Measurements from ENCODE around the gene RUVBL2. TPM values are rescaled to one million over a fixed set of nuclear protein-coding genes. Genes with fewer than 3 reads are reported as not detected.

RUVBL2 gene
- total RNA-seq, 4 donors from 2014 or later, result 69.4 to 96.5 (median 84.2) TPM

GRCh38 chr19:48987323-48987722 is 6.4 kb upstream of the RUVBL2 start:
- H3K36me3 ChIP-seq, result peaks cover 0 to 86% of the 10 kb centered on the region in 2 donors
- H3K27ac ChIP-seq, result no peak overlapping the region
- WGBS, 2 donors (ENCODE audit: low coverage in 1 of 2), result 77 to 96% methylated on average over 3 to 5 of the region's 7 CpGs
- peaks cover 0 to 27% (median 21%) of the 10 kb centered on the region in 3 donors for H3K4me1 ChIP-seq
- no peak overlapping the region for H3K4me3 ChIP-seq
- no peaks in the 10 kb centered on the region for H3K27me3 ChIP-seq
- ATAC-seq, result no peak
- no peak for TF ChIP-seq POLR2AphosphoS5 (IDR thresholded peaks at IDR 0.05)
- TF ChIP-seq CTCF (IDR thresholded peaks at IDR 0.05), result no peak
- H3K9me3 ChIP-seq, result no peaks in the 10 kb centered on the region

- 96 to 100% methylated on average over 3 to 7 of the region's 7 CpGs for WGBS, 2 donors (ENCODE audit: low coverage in 1 of 2)
- H3K27me3 ChIP-seq, result no peaks in the 10 kb centered on the region
- H3K36me3 ChIP-seq, result peaks cover 0 to 77% of the 10 kb centered on the region in 2 donors
- H3K27ac ChIP-seq, result no peak overlapping the region
- no peaks in the 10 kb centered on the region for H3K9me3 ChIP-seq
- no peak for ATAC-seq
- TF ChIP-seq POLR2A (IDR thresholded peaks at IDR 0.05) (no peak), CTCF (IDR thresholded peaks at IDR 0.05) (no peak), EP300 (IDR thresholded peaks at IDR 0.05) (no peak), POLR2AphosphoS5 (IDR thresholded peaks at IDR 0.05) (no peak)
- H3K4me3 ChIP-seq, result no peak overlapping the region
- peaks cover 0 to 27% (median 21%) of the 10 kb centered on the region in 3 donors for H3K4me1 ChIP-seq
Measured at GRCh38 chr19:48988286-48988685, 5.4 kb upstream of the RUVBL2 start.

GRCh38 chr19:48988860-48989259 is 4.8 kb upstream of the RUVBL2 start:
- Histone ChIP-seq H3K27ac (no peak overlapping the region), H3K27me3 (no peaks in the 10 kb centered on the region), H3K9me3 (no peaks in the 10 kb centered on the region), H3K4me3 (no peak overlapping the region), H3K4me1 (peaks cover 0 to 28% (median 21%) of the 10 kb centered on the region in 3 donors), H3K36me3 (peaks cover 0 to 71% of the 10 kb centered on the region in 2 donors)
- no peak for TF ChIP-seq POLR2AphosphoS5 (IDR thresholded peaks at IDR 0.05)
- no peak for TF ChIP-seq CTCF (IDR thresholded peaks at IDR 0.05)
- TF ChIP-seq EP300 (IDR thresholded peaks at IDR 0.05), result no peak
- no peak for TF ChIP-seq POLR2A (IDR thresholded peaks at IDR 0.05)
- no peak for ATAC-seq
- WGBS, 2 donors (ENCODE audit: low coverage in 1 of 2), result 88 to 100% methylated on average over 2 to 8 of the region's 9 CpGs

GRCh38 chr19:48989701-48990291 is 3.9 kb upstream of the RUVBL2 start:
- H3K36me3 ChIP-seq, result peaks cover 0 to 62% of the 10 kb centered on the region in 2 donors
- H3K27me3 ChIP-seq, result no peaks in the 10 kb centered on the region
- H3K9me3 ChIP-seq, result no peaks in the 10 kb centered on the region
- WGBS, 2 donors (ENCODE audit: low coverage in 1 of 2), result 80 to 87% methylated on average over 6 to 10 of the region's 17 CpGs
- ATAC-seq, result no peak
- peaks cover 0 to 37% (median 28%) of the 10 kb centered on the region in 3 donors for H3K4me1 ChIP-seq
- no peak overlapping the region for H3K4me3 ChIP-seq
- peak overlapping the region in 3 of 4 donors; percentile 43 to 95 (median 46) for H3K27ac ChIP-seq
- no peak for TF ChIP-seq POLR2A (IDR thresholded peaks at IDR 0.05)
- no peak for TF ChIP-seq EP300 (IDR thresholded peaks at IDR 0.05)
- no peak for TF ChIP-seq CTCF (IDR thresholded peaks at IDR 0.05)
- no peak for TF ChIP-seq POLR2AphosphoS5 (IDR thresholded peaks at IDR 0.05)

- 53 to 63% methylated on average over 4 of the region's 4 CpGs for WGBS, 2 donors (ENCODE audit: low coverage in 1 of 2)
- Histone ChIP-seq H3K9me3 (no peaks in the 10 kb centered on the region), H3K4me3 (peak overlapping the region in 1 of 2 donors; percentile 66), H3K36me3 (peaks cover 0 to 56% of the 10 kb centered on the region in 2 donors), H3K27ac (peak overlapping the region in 3 of 4 donors; percentile 43 to 95 (median 46)), H3K4me1 (peaks cover 0 to 43% (median 29%) of the 10 kb centered on the region in 3 donors), H3K27me3 (no peaks in the 10 kb centered on the region)
- no peak for TF ChIP-seq POLR2AphosphoS5 (IDR thresholded peaks at IDR 0.05)
- TF ChIP-seq POLR2A (IDR thresholded peaks at IDR 0.05), result no peak
- no peak for TF ChIP-seq EP300 (IDR thresholded peaks at IDR 0.05)
- TF ChIP-seq CTCF (IDR thresholded peaks at IDR 0.05), result no peak
- ATAC-seq, result no peak
Measured at GRCh38 chr19:48990400-48990799, 3.3 kb upstream of the RUVBL2 start.

Measured in gastroesophageal sphincter (tissue), 4 donors.